GM19395 (cell line): ENCODE measurements around the gene HSP90AB1.

Source experiments
- ATAC-seq: cut with Tn5 transposase; IDR thresholded peaks from one replicate; pipeline ENCODE4 v1.9.1; 2021; ENCODE audit warnings: mild to moderate bottlenecking, moderate library complexity; ENCODE audit not compliant: unreplicated experiment

Gene HSP90AB1

DNA sequence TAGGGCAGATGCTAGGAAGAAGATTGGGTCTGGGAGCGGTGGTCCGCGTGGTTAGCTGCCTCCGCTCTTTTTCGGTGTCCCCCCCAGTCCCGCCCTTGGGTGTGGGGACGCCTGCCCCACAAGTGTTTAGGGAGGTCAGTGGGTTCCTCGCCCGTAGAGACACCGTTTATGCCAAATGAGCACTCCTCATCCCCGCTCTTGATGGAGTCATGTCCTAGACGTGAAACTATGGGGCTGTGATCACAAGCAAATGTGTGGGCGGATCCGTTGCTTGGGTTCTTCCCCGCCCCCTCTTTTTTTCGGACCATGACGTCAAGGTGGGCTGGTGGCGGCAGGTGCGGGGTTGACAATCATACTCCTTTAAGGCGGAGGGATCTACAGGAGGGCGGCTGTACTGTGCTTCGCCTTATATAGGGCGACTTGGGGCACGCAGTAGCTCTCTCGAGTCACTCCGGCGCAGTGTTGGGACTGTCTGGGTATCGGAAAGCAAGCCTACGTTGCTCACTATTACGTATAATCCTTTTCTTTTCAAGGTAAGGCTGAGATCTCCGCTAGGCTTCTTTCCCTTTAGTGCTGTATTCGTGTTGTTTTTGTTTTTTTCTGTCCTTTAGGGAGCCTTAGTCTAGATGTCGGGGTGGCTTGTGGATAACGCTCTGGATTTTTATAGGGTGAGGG, at the start of gene HSP90AB1:
TSS of gene HSP90AB1 (plus strand) at position 439 of the 675 bp plus-strand sequence. CDS start 1,529 bp downstream, outside the sequence.
- ATAC-seq = peak; percentile 66

DNA sequence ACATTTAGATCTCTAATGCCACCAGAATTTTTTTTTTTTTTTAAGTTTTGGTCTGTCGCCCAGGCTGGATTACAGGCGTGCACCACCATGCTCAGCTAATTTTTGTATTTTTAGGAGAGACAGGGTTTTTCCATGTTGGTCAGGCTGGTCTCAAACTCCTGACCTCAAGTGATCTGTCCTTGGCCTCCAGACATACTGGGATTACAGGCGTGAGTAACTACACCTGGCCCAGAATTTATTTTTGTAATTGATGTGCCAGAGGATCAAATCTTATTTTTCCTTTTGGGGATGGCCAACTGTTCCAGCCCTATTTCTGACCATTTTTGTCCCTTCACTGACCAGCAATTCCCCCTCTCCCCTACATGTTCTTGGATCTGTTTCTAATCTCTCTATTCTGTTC, 48.2 kb upstream of the HSP90AB1 start:
- ATAC-seq = no peak

DNA sequence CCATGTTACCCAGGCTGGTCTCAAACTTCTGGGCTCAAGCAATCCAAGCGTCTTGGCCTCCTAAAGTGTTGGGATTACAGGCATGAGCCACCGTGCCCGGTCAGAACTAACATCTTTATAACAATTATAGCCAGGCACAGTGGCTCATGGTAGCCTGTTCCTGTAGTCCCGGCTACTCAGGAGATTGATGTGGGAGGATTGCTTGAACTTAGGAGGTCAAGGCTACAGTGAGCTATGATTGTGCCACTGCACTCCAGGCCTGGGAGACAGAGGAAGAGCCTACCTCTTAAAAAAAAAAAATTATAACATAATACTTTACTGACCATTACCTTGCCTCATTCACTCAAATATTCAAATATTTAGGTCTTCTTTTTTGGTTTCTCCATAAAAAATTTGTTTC, 47.0 kb upstream of the HSP90AB1 start:
- ATAC-seq = no peak

DNA sequence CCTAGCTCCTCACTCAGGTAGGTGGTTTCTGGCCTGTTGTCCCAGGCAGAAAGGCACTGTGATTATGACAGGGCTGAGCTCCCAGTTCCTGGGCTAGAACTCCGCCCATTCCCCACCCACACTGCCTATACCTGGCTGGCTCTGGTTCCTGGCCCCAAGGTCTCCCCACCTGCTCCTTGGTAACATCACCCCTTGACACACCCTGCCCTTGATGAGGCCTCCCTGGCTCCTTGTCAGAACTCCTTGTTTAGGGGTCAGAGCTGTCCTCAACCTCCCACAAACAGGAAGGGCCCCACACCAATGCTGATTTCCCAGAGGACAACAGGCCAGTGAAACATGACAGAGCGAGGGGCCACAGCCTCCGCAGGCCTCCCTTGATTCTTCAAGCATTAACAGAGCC, 45.7 kb upstream of the HSP90AB1 start:
- no peak for ATAC-seq

DNA sequence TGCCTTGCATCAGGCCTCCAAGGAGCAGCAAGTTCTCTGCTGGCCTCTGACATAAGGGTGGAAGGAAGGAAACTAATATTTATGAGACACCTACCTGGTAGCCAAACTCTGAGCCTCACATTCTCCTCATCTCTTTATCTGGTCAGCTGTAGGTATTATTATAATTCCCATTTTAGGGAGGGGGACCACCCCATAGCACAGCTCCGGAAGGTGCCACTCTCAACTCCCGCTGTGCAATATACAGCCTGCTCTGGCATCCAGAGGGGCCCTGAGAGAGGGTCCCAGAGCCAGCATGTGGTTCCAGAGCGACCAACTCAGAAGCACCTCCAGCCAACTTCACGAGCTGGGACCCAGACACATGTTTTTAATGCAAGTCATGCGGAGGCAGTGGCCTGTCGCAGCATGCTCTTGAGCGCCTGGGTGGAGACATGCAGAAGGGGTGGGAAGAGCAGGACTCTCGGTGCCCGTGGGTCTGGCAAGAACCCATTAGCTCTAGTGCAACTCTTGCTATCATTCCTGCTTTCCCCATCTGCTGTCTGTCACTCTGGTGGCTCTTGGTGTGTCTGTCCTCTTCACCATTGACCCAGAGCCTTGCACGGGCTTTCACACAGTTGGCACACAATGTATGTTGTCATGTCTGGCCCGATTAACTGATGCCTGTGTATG, 45.1 kb upstream of the HSP90AB1 start:
- ATAC-seq = no peak

DNA sequence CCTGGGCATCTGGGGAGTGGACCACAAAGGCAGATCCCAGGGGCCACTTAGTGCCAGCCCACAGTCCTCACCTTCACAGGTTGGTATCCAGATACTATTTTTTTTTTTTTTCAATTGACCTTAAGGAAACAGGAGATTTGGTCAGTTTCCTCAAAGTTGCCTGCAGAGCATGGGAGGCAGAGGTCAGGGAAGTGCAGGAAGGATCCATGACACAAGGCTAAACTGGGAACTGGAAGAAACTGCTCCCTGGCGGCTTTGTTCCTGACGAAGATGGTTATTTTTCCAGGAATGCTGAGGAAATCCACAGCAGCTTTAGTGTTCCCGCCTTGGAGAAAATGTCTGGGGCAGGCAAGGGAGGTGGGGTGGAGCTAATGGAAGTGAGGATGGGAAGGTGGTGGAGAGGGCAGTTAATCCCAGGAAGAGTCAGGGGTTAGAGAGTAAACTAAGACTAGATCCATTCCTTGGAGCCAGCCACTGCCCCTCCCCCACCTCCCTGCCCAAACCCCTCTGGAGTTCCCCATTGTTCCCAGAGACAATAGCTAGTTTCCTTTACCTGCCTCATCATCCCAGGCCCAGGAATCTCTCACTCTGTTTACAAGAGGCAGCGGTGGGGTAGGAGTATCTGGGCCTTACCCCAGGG, 44.4 kb upstream of the HSP90AB1 start:
- no peak for ATAC-seq

DNA sequence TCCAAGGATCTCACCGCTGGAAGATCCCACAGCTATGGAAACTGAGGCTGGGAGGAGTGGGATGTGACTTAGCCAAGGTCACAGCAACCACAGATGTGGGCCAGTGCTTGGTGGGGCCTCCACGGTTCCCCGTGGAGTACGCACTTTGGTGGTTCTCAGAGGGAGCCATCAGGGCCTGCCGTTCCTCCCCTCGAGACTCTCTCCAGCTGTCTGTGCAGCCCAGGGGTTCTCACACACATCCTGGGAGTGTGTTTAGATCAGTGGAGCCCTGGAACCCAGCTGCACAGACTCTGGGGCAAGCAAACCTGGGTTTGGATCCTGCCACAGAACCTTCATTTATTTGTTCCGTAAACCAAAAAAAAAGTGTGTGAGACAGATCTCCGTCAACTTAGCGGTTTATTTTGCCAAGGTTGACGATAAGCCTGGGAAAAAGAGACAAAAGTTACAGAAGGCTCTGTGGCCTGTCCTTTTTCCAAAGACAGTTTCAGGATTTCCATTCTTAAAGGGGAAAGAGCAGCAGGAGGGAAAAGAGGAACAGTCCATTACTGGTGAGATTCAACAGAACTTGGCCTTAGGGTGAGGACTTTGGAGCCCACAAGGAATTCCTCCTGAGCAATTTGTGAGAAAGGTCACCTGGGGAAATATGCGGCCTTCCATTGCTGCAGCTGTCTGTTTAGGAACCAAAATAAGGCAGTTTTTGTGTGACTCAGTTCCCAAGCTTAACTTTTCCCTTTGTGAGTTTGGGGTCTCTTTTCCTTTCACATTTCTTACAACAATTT, 43.7 kb upstream of the HSP90AB1 start:
- no peak for ATAC-seq

DNA sequence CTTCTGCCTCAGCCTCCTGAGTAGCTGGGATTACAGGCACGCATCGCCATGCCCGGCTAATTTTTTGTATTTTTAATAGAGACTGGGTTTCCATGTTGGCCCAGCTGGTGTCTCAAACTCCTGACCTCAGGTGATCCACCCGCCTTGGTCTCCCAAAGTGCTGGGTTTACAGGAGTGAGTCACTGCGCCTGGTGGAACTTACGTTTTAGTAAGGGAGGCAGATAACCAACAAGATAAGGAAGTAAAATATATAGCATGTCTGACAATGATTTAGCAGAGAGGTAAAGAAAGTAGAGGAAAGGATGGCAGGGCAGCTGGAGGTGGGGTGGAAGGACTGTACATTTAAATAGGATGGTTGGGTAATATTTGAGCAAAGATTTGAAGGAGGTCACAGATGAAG, 42.9 kb upstream of the HSP90AB1 start:
- no peak for ATAC-seq

DNA sequence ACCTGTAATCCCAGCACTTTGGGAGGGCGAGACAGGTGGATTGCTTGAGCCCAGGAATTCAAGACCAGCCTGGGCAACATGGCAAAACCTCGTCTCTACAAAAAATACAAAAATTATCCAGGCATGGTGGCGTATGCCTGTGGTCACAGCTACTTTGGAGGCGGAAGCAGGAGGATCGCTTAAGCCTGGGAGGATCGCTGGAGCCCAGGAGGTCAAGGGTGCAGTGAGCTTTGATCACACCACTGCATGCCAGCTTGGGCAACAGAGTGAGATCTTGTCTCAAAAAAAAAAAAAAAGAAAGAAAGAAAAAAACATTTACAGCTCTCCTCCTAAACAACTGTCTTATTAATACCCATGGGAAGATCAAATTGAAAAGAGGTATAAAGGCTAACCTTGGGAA, 38.9 kb upstream of the HSP90AB1 start:
- ATAC-seq = no peak

DNA sequence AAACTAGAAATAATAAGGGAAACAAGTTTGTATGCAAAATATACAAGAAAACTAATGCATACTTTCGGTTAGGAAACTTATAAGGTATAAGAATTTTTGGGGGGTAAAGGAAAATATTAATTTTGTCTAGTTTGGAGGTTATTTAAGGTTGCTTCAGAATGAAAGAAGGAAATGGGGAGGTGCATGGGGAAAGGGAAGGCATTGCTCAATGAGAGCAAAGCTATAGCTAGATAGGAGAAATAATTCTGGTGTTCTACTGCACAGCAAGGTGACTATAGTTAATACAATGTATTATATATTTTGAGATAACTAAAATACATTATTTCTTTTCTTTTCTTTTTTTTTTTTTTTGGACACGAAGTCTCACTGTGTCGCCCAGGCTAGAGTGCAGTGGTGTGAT, 35.6 kb upstream of the HSP90AB1 start:
- ATAC-seq = no peak

DNA sequence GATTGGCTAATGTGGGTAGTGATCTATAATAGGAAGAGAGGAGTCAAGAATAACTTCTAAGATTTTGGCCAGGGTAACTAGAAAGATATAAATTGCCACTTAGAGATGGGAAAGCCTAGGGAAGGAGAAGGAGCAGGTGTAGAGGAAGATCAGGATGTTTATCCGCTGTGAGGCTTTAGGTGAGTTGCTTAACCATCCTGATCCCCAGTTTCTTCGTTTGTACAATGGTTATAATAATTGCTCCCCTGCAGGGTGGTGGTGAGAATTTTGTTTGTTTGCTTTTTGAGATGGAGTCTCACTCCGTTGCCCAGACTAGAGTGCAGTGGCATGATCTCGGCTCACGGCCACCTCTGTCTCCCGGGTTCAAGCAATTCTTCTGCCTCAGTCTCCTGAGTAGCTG, 32.6 kb upstream of the HSP90AB1 start:
- no peak for ATAC-seq

DNA sequence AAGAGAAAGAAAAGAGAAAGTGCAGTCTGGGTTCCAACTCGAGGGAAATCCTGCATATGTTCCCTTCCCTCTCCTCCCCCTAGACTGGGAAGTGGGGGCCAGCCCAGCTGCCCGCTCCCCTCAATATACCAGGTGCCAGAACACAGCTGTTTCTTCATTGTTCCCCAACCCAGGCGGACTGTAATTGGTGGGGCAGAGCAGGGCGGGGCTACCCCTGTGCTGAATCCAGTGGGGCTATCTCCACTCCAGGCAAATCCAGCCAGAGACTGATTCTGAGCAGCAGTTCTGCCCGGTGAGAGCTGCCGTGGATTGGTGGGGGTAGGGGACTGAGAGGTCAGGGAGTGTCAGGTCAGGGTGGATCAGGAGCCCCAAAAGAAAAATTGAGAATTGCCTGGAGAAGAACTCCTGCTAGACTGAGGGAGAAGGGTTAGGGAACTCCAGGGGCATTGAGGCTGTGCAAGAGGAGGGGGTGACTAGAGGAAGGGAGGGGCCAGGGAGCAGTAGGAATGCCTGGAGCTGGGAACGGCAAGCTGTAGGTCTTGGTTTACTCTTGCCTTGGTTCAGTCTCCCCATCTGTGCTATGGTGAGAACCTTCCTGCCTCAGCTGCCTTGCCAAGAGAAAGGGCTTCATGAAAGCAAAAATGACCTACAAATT, 30.1 kb upstream of the HSP90AB1 start, which contains the start of gene MYMX:
TSS of gene MYMX (plus strand) at position 250 of the 655 bp plus-strand sequence. CDS start 546 bp downstream, outside the sequence.
- no peak for ATAC-seq

DNA sequence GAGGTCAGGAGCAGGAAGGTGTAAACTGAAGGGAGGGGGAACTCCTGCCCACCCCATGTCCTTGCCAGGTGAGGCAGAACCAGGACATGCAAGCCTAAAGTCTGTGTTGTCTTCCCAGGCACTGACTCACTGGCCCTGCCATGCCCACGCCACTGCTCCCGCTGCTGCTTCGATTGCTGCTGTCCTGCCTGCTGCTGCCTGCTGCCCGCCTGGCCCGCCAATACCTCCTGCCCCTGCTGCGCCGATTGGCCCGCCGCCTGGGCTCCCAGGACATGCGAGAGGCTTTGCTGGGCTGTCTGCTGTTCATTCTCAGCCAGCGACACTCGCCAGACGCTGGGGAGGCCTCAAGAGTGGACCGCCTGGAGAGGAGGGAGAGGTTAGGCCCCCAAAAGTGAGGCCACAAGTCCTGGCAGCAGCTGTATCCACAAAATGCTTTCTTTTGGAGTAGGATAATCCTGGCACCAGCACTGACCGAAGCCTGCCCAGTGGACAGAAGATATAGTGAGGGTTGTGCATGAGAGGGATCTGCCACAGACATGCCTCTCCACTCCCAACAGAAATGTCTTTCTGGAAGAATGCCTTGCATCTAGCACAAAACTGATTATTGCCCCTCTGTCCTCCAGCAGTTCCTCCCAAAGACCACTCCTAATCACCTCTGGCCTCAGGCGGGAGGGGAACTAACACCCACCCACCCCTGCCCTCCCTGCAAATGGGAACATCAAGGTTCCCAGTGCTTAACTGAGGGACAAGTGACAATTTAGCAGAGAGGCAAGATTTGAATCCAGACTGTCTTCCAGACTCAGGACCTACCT, 29.4 kb upstream of the HSP90AB1 start:
- no peak for ATAC-seq

DNA sequence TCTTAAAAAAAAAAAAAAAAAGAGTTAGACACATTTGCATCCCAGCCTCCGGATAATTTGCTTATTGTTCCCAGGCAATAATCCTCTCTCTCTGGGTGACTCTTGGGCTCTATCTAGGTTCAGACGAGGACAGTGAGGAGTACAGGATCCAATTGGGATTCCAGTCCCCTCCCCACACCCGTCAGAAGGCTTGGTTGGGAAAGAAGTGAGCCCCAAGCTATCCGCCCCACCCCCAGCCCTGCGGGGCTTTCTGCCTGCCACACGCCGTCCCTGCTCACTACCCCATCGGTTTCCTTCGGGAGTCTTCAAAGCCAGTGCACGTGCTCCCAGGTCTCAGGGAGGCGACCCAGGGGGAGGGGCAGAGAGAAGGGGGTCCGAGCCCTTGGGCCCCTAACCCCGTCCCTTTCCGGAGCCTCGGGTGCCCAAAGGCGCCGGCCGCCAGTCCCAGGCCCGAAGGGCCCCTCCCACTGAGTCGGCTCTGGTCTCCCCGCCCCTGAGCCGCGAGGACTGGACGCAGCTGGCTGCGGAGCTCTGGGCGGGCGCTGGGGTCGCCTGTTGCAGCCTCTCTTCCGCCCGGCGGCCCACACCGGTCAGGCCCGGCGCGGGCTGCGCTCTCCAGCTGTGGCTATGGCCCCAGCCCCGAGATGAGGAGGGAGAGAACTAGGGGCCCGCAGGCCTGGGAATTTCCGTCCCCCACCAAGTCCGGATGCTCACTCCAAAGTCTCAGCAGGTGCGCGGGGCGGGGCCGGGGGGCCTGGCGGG, 27.7 kb upstream of the HSP90AB1 start:
- peak; percentile 43 for ATAC-seq

DNA sequence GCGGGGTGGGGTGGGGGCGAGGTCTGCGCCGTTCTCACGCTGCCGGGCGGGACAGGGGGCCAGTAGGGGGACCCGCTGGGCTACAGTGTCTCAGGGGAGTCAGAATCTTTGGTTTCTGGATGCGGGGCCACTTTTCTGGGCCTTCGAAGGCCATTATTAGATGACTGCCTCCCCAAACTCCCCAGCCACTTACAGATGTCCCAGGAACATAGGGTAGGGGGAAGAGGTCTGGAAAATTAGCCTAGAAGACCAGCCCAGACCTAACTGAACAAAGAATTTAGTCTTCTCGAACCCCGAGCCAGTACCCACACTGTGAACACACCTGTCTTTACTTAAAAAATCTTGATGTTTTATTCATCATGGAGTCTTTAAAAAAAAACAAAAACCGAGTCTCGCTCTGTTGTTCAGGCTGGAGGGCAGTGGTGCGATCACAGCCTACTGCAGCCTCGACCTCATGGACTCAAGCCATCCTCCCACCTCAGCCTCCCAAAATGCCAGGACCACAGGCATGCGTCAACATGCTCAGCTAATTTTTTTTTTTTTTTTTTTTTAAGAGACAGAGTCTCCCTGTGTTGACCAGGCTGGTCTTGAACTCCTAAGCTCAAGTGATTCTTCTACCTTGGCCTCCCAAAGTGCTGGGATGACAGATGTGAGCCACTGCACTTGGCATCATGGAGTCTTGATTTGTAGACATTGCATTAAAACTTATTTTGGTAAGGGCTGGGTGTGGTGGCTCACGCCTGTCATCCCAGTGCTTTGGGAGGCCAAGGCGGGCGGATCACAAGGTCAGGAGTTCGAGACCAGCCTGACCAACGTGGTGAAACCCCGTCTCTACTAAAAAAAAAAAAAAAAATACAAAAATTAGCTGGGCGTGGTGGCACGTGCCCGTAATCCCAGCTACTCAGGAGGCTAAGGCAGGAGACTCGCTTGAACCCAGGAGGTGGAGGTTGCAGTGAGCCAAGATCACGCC, 26.8 kb upstream of the HSP90AB1 start:
- ATAC-seq = no peak

DNA sequence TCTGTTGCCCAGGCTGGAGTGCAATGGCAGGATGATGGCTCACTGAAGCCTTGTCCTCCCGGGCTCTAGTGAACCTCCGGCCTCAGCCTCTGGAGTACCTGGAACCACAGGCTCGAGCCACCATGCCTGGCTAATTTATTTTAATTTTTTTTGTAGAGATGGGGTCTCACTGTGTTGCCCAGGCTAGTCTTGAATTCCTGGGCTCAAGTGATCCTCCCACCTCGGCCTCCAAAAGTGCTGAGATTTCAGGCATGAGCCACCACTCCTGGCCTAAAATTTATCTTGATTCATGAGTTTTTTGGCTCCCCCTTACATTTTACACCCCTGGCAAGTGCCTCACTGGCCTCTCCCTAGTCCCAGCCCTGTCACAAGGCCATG, 26.0 kb upstream of the HSP90AB1 start:
- ATAC-seq = no peak

DNA sequence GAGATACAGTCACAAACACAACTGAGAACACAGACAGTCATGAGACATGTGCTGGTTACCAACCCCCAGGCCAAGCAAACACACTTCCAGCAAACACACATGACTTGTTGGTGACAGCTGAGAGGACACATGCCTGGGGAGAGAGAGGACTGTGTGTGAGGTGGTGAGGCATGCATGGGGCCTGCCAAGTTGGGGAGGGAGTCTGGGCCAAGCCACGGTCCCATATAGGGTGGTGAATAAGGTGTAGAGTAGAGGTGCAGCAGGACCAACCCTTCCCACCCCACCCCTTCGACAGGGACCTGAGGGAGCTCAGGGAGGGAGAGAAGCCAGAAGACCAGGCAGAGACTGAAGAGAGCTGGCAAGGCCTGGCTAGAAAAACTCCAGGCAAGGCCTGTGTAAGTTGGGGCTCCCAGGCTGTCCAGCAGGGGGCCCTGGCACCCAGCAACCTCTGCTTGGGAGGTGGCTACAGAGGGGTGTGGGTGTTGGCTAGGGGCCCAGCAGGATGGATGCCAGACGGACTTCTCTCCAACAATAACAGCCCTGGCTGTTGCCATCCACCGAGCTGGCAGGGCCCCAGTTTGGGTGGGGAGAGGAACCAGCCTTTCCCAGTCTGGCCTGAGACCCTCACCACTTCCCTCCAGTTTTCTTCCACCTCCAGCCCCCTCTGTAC, 25.5 kb upstream of the HSP90AB1 start:
- ATAC-seq = peak; percentile 41

DNA sequence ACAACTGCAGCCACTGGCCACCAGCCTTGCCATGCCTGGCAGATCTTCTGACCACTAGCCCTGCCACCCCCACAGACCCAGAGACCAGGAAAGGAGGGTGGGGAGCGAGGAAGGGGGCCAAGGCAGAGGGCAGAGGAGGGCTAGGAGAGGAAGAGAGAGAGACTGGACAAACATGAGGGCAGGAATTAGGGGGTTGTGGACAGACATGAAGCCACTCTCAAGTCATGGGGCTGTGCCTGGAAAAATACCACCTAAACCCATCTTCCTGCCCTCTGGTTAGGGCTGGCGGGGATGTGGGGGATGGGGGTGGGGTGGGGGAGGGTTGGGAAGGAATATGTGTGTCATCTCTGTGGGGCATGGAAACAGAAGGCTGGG, 25.0 kb upstream of the HSP90AB1 start:
- ATAC-seq = no peak
